ENCODE measurements around the gene CRTAC1.

CRTAC1 gene

DNA sequence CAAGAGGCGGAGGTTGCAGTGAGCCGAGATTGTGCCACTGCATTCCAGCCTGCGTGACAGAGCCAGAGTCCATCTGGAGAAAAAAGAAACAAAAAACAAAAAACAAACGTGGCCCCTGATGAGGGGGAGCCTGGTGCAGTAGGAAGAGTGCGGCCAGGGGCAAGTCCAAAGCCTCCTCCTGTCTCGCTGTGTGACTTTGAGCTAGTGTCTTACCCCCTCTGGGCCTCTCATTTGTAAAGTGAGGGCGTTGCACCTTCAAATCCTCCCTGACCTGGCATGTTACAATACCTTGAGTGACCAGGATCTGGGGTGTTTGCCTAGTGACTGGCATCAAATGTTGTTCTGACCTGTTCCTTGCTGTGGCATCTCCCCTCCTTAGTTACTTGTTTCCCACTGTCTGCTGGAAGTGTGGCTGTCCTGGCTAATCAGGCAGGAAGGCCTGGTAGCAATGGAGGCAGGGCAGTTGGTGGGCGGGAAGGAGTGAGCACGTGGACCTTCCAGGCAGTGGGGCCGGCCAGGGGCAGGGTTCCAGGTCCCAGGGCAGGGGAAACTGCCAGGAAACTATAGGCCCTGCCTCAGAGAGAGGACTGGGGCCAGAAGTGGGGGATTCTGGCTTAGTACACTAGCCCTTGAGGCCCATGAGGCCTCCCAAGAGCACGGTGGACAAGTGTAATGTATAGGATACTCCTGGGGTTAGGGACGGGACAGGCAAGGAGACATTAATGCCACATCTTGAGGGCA lies 205.2 kb downstream of the CRTAC1 start:
- no peak for DNase-seq (ENCODE audit: extremely low spot score, insufficient read length, low read depth)
- FAIRE-seq = no peak

DNA sequence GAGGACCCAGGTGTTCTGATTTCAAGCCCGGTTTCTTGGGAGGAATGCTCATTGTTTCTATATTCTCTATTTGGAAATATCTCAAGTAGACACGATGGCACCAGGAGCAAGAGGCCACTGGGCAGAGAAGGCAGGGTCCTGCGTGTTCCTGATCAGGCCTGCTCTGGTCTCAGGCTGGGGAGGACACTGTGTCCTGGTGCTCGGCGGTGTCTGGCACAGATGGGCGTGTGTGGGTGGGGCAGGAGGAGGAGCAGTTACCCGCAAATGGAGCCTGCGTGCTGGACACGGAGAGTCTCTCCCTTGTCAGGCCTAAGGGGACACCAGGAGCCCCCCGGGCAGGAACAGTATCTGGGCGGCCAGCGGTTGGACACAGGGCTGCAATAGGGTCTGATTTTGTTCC lies 206.7 kb downstream of the CRTAC1 start:
- DNase-seq (ENCODE audit: extremely low spot score, insufficient read length, low read depth) (no peak), FAIRE-seq (no peak)

DNA sequence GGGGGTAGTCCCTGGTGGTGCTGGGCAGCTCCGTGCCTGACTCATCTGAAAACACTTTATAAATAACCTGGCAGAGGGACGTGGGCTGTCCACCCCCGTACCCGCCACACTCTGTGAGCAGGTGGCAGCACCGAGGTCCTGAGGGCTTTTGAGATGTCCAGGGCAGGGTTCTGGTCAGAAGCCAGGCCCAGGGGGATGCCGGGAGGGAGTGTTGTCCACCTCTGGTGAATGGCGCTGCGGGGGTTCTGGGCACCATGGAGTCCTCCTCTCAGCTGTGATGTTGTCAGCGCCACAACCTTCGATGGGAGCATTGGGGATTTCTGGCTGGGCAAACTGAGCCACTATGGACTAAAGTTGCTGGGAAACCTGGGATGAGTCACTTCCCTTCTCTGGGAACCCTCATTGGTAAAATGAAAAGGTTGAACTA lies 208.1 kb downstream of the CRTAC1 start:
- DNase-seq (ENCODE audit: extremely low spot score, insufficient read length, low read depth) = no peak
- FAIRE-seq = no peak

- FAIRE-seq = no peak
- DNase-seq (ENCODE audit: extremely low spot score, insufficient read length, low read depth) = no peak
Measured at GRCh38 chr10:97821308-97822038, 208.9 kb downstream of the CRTAC1 start.

GRCh38 chr10:97820096-97820704 lies 210.2 kb downstream of the CRTAC1 start:
- no peak for FAIRE-seq

GRCh38 chr10:97818572-97818971 lies 211.8 kb downstream of the CRTAC1 start:
- DNase-seq (ENCODE audit: extremely low spot score, insufficient read length, low read depth) = no peak
- FAIRE-seq = no peak

More at GRCh38 chr10:97820096-97820704, 210.2 kb downstream of the CRTAC1 start:
- DNase-seq (ENCODE audit: extremely low spot score, insufficient read length, low read depth) = no peak

GRCh38 chr10:97816609-97817008 lies 213.8 kb downstream of the CRTAC1 start:
- FAIRE-seq = no peak
- DNase-seq (ENCODE audit: extremely low spot score, insufficient read length, low read depth) = no peak

Measured in GM18507 (cell line).